NB4 (cell line): ENCODE measurements around the gene RGS8.

Source experiments
- CTCF ChIP-seq: IDR thresholded peaks from one replicate; pipeline ENCODE4 v1.5.1; 2012; ENCODE audit warnings: low read depth, low read length
- POLR2A ChIP-seq: IDR thresholded peaks from 2 replicates; pipeline ENCODE4 v1.6.1; 2011; ENCODE audit warnings: mild to moderate bottlenecking; ENCODE audit not compliant: insufficient read length; ENCODE audit errors: extremely low read depth

- TF ChIP-seq CTCF, result no peak
- no peak for TF ChIP-seq POLR2A
These were observed 9.8 kb downstream of the RGS8 start for GRCh38 chr1:182674346-182675246.
